Liver (tissue), 9 donors: ENCODE measurements around the gene ZKSCAN3. TPM values are rescaled to one million over a fixed set of nuclear protein-coding genes. Genes with fewer than 3 reads are reported as not detected.
"Not testable (repeated sequence)": the region's sequence is repeated elsewhere in the genome, so short reads cannot be mapped to it uniquely, and the experiment has no call there.

Experiments used
- DNase-seq: peaks from one replicate; pipeline ENCODE4 v3.0.0-alpha.2; 2017; ENCODE audit warnings: low spot score
- H3K27ac ChIP-seq, 2 donors: one replicate each; pipeline ENCODE4 v1.7.0; 2013; ENCODE audit warnings: inconsistent platforms in 2 of 2, low read length in 2 of 2, control low read depth in 1 of 2, low read depth in 1 of 2, mild to moderate bottlenecking in 1 of 2
- H3K27me3 ChIP-seq, 4 donors: one replicate each; pipeline versions ENCODE4 v1.6.1 to v1.7.0; 2013; ENCODE audit warnings: low read length in 3 of 4, inconsistent platforms in 1 of 4, mild to moderate bottlenecking in 1 of 4, moderate library complexity in 1 of 4; ENCODE audit not compliant: control insufficient read depth in 4 of 4, insufficient read depth in 4 of 4
- H3K36me3 ChIP-seq, 4 donors: one replicate each; pipeline versions ENCODE4 v1.6.1 to v1.7.0; 2013; ENCODE audit warnings: low read length in 3 of 4, mild to moderate bottlenecking in 3 of 4, low read depth in 1 of 4, moderate library complexity in 1 of 4; ENCODE audit not compliant: control insufficient read depth in 4 of 4, insufficient read depth in 3 of 4
- H3K4me1 ChIP-seq, 4 donors: one replicate each; pipeline versions ENCODE4 v1.6.1 to v1.7.0; 2013; ENCODE audit warnings: low read length in 3 of 4, mild to moderate bottlenecking in 3 of 4, moderate library complexity in 1 of 4; ENCODE audit not compliant: control insufficient read depth in 4 of 4, insufficient read depth in 4 of 4
- H3K4me3 ChIP-seq, 3 donors: one replicate each; pipeline versions ENCODE4 v1.6.1 to v1.7.0; 2013; ENCODE audit warnings: low read length in 3 of 3, control low read depth in 1 of 3, low read depth in 1 of 3, mild to moderate bottlenecking in 1 of 3
- H3K9ac ChIP-seq, 2 donors: one replicate each; pipeline ENCODE4 v1.7.0; 2013; ENCODE audit warnings: low read length in 2 of 2, mild to moderate bottlenecking in 2 of 2, moderate library complexity in 2 of 2, control low read depth in 1 of 2, low read depth in 1 of 2
- H3K9me3 ChIP-seq, 4 donors: one replicate each; pipeline versions ENCODE4 v1.6.1 to v1.7.0; 2013; ENCODE audit warnings: low read length in 3 of 4; ENCODE audit not compliant: control insufficient read depth in 4 of 4
- FOXA2 ChIP-seq: IDR thresholded peaks from 2 replicates; pipeline ENCODE4 v1.6.1; 2016; ENCODE audit warnings: antibody characterized with exemption
- GABPA ChIP-seq, 2 donors: IDR thresholded peaks in 1 of 2; conservative IDR thresholded peaks in 1 of 2; 2 replicates each; pipeline ENCODE4 v1.6.1; 2016; ENCODE audit warnings: antibody characterized with exemption in 2 of 2, mild to moderate bottlenecking in 1 of 2, moderate library complexity in 1 of 2
- HNF4G ChIP-seq: IDR thresholded peaks from 2 replicates; pipeline ENCODE4 v1.6.1; 2016; ENCODE audit warnings: antibody characterized with exemption
- JUND ChIP-seq, 2 donors: IDR thresholded peaks; 2 replicates each; pipeline ENCODE4 v1.6.1; 2016; ENCODE audit warnings: antibody characterized with exemption in 2 of 2
- MAX ChIP-seq: IDR thresholded peaks from 2 replicates; pipeline ENCODE4 v1.6.1; 2016; ENCODE audit warnings: antibody characterized with exemption
- NR2F2 ChIP-seq: IDR thresholded peaks from 2 replicates; pipeline ENCODE4 v1.6.1; 2016; ENCODE audit warnings: antibody characterized with exemption
- RAD21 ChIP-seq, 2 donors: IDR thresholded peaks; 2 replicates each; pipeline ENCODE4 v1.6.1; 2016; ENCODE audit warnings: antibody characterized with exemption in 2 of 2, mild to moderate bottlenecking in 2 of 2
- REST ChIP-seq: IDR thresholded peaks from 2 replicates; pipeline ENCODE4 v1.6.1; 2016; ENCODE audit warnings: antibody characterized with exemption, mild to moderate bottlenecking
- RXRA ChIP-seq, 2 donors: IDR thresholded peaks; 2 replicates each; pipeline ENCODE4 v1.6.1; 2017 to 2018; ENCODE audit warnings: antibody characterized with exemption in 2 of 2, mild to moderate bottlenecking in 1 of 2
- SP1 ChIP-seq: IDR thresholded peaks from 2 replicates; pipeline ENCODE4 v1.6.1; 2018; ENCODE audit warnings: antibody characterized with exemption, mild to moderate bottlenecking
- ZBTB33 ChIP-seq: IDR thresholded peaks from 2 replicates; pipeline ENCODE4 v1.6.1; 2016; ENCODE audit warnings: antibody characterized with exemption
- WGBS: extraction: QIAGEN DNeasy Blood & Tissue Kit; methylation state at CpG from one replicate; pipeline ENCODE4 v1.1.7; 2013; 5-methylcytosine and 5-hydroxymethylcytosine counted together
- polyA plus RNA-seq, 2 donors: library from polyadenylated mRNA; stranded (reverse) in 1 of 2; unstranded in 1 of 2; fragments of 200-250 nt in 1 of 2; fragments of >200 nt in 1 of 2; fragmentation: Nextera tagmentation in 1 of 2; extraction: Ambion mirVana in 1 of 2; gene quantifications; one replicate each; pipeline versions ENCODE4 v1.2.1 to v1.2.3, GENCODE V29; 2013 to 2015
- total RNA-seq, 2 donors: library from RNA; depleted of rRNA; stranded (reverse); fragments of >200 nt; gene quantifications; one replicate each; pipeline ENCODE4 v1.2.3, GENCODE V29; 2014
- donor health status: healthy.
- donor health status: healthy.
- donor health status: healthy.
- donor health status: healthy.
- donor health status: healthy.

Gene ZKSCAN3
- total RNA-seq, result 1 to 10 TPM; 2.8 to 8.8 TPM
- polyA plus RNA-seq, result 1 to 10 TPM in 1 of 2 donors, under 1 TPM in 1; 0.93 to 1.1 TPM

- Histone ChIP-seq H3K4me3 (peak within 1 kb of the TSS; percentile 62 to 92 (median 86)), H3K36me3 (no peaks in the 10 kb centered on the region), H3K27me3 (no peaks in the 10 kb centered on the region), H3K9me3 (no peaks in the 10 kb centered on the region), H3K4me1 (peaks cover 4 to 22% (median 14%) of the 10 kb centered on the region in 4 donors), H3K27ac (peak within 1 kb of the TSS; percentile 42 to 71), H3K9ac (peak within 1 kb of the TSS; percentile 67 to 84)
- TF ChIP-seq JUND (IDR thresholded peaks at IDR 0.05) (no peak), RAD21 (IDR thresholded peaks at IDR 0.05) (peak in 1 of 2 donors; percentile 46), RXRA (IDR thresholded peaks at IDR 0.05) (peak in 1 of 2 donors; percentile 26), SP1 (no peak), GABPA (IDR thresholded peaks at IDR 0.05 in 1 of 2, conservative IDR thresholded peaks at IDR 0.05 in 1 of 2) (peak in 1 of 2 donors; percentile 89), REST (peak; percentile 64)
- under 1% methylated on average over 30 of the region's 30 CpGs for WGBS
- peak; percentile 85 for DNase-seq
These were observed at the start of gene ZKSCAN3 for GRCh38 chr6:28349892-28350737. Gene ZKSCAN3 (plus strand): TSS chr6:28349947. CDS start chr6:28359587, 9,640 bp downstream.

- Histone ChIP-seq H3K36me3 (peaks cover 0 to 8% (median 0%) of the 10 kb centered on the region in 4 donors), H3K9me3 (peaks cover 0 to 2% (median 0%) of the 10 kb centered on the region in 4 donors), H3K27me3 (no peaks in the 10 kb centered on the region), H3K9ac (no peak overlapping the region), H3K4me1 (no peaks in the 10 kb centered on the region), H3K27ac (no peak overlapping the region), H3K4me3 (no peak overlapping the region)
- WGBS, result 88% methylated on average over 3 of the region's 3 CpGs
- TF ChIP-seq RAD21 (IDR thresholded peaks at IDR 0.05), result no peak
- TF ChIP-seq NR2F2, result no peak
- TF ChIP-seq ZBTB33, result no peak
- TF ChIP-seq HNF4G, result no peak
- TF ChIP-seq MAX, result no peak
- no peak for TF ChIP-seq RXRA (IDR thresholded peaks at IDR 0.05)
- no peak for TF ChIP-seq FOXA2
- DNase-seq, result no peak
These were observed 46.2 kb upstream of the ZKSCAN3 start for GRCh38 chr6:28303570-28303969.

- H3K9me3 ChIP-seq, H3K4me1 ChIP-seq, H3K27ac ChIP-seq, DNase-seq, H3K4me3 ChIP-seq, H3K36me3 ChIP-seq, H3K27me3 ChIP-seq, H3K9ac ChIP-seq: not testable (repeated sequence)
These were observed 43.4 kb upstream of the ZKSCAN3 start for GRCh38 chr6:28306363-28306762.
